Retinal pigment epithelial cell (primary cell): ENCODE results near the gene KIF26B.

Experiments
- DNase-seq: peaks from one replicate; pipeline ENCODE4 v3.0.0-alpha.2; 2010; ENCODE audit warnings: low read depth
- H3K4me3 ChIP-seq: 2 replicates; pipeline ENCODE4 v1.5.1; 2011; ENCODE audit warnings: mild to moderate bottlenecking, low read length, control low read depth, moderate library complexity
- CTCF ChIP-seq: conservative IDR thresholded peaks from 2 replicates; pipeline ENCODE4 v1.5.1; 2011; ENCODE audit warnings: low read depth, low read length, control low read depth, inconsistent platforms

Gene KIF26B

DNA sequence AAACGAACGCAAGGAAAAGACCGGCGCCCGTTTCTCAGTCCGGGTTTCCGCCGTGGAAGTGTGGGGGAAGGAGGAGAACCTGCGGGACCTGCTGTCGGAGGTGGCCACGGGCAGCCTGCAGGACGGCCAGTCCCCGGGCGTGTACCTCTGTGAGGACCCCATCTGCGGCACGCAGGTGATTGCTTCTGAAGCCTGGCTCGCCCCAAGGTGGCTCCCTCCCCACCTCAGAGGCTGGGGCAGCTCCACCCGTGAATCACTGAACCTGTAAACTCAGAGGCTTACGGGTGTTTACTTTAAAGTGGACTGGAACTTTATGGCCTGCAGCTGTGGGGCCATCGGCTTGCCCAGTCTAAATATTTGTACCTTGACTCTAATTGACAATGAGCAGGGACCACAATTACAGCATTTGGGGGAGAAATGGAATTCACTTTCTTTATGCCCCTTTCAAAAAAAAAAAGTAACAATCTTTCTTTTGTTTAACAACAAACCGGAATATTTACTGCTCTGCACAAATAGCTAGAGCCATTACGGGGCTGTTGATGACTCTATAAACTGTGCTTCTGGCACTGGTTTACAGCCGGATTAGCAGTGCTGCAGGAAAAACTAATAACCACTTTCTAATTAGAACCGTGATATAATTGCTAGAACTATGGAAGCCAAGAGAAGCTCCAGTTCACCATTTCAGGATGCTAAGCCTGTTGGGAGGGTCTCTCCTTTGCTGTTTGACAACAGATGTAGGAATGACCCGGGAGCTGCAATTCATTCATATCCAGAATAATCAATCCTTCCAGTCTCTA lies 454.8 kb downstream of the KIF26B start:
- H3K4me3 ChIP-seq, result no peak overlapping the region
- no peak for DNase-seq
- TF ChIP-seq CTCF, result no peak

DNA sequence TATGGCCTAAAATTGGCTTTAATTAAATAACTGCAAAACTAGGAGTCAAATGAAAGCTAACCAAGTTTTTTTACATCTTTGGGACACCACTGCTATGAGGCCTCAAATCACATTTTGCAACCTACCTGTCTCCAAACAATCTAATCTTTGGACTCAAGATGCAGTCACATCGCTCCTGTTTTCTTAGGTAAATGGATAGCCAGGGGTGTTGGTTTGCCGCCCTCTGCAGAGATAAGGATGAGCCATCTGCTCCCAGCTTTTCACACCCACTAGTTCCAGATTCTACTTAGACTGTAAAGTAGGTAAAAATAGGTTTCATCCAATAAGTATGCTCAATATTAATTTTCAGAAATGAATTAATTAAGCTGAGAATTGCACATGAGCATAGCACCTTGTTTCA lies 456.5 kb downstream of the KIF26B start:
- DNase-seq, result no peak
- H3K4me3 ChIP-seq, result no peak overlapping the region
- TF ChIP-seq CTCF, result no peak

- no peak for TF ChIP-seq CTCF
- DNase-seq, result no peak
- no peak overlapping the region for H3K4me3 ChIP-seq
Observed at GRCh38 chr1:245614476-245614875, 459.7 kb downstream of the KIF26B start.

DNA sequence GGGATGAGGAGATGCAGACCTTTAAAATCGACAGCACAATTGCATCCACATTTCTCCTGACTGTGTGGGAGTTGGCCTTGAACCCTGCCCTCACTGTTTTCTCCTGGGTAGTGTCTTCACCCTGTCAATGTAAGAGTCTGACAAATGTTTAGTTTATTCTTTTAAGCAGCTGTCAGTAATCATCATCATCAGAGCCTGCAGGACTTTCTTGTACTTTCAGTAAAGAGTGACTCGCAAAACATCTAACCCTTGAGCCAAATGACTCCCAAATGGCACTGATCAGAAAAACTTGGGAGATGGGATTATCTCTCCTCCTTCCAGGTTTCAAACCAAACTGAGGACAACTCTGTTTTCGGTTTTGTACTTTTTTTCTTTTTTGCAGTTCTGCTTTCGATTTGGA lies 460.2 kb downstream of the KIF26B start:
- no peak for TF ChIP-seq CTCF

GRCh38 chr1:245621589-245621988 lies 466.8 kb downstream of the KIF26B start:
- no peak for TF ChIP-seq CTCF
- no peak overlapping the region for H3K4me3 ChIP-seq
- no peak for DNase-seq

More for the DNA sequence above, 460.2 kb downstream of the KIF26B start:
- no peak for DNase-seq
- no peak overlapping the region for H3K4me3 ChIP-seq

GRCh38 chr1:245622332-245623014 lies 467.7 kb downstream of the KIF26B start:
- H3K4me3 ChIP-seq, result no peak overlapping the region
- no peak for DNase-seq
- no peak for TF ChIP-seq CTCF

DNA sequence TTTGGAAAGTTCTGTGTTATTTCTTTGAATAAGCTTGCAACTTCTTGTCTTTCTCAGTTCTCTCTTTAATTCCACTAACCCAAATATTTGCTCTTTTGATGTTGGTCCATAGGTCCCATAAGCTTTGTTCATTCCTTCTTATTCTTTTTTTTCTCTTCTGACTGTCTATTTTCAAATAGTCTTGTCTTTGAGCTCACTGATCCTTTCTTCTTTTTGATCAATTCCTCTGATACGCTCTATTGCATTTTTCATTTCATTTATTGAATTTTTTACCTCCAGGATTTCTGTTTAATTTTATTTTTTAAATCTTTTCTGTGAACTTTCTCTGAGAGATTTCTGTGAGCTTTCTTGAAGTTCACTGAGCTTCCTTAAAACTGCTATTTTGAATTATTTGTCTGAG lies 486.6 kb downstream of the KIF26B start:
- no peak overlapping the region for H3K4me3 ChIP-seq
- DNase-seq, result no peak
- no peak for TF ChIP-seq CTCF
